NT2/D1 (cell line): ENCODE results near the gene FRMD3.

Experiments
- DNase-seq: peaks from one replicate; pipeline ENCODE4 v3.0.0-alpha.2; 2011; ENCODE audit warnings: low read depth, low spot score
- H3K27me3 ChIP-seq: 2 replicates; pipeline ENCODE4 v1.6.0; 2011; ENCODE audit warnings: mild to moderate bottlenecking; ENCODE audit not compliant: insufficient read length, insufficient read depth
- H3K36me3 ChIP-seq: 2 replicates; pipeline ENCODE4 v1.6.1; 2011; ENCODE audit warnings: mild to moderate bottlenecking, low read length, mixed read lengths; ENCODE audit not compliant: insufficient read depth, insufficient read length
- H3K4me1 ChIP-seq: 2 replicates; pipeline ENCODE4 v1.5.1; 2011; ENCODE audit not compliant: insufficient read depth, insufficient read length
- H3K4me3 ChIP-seq: 2 replicates; pipeline ENCODE4 v1.5.1; 2011; ENCODE audit warnings: low read depth; ENCODE audit not compliant: insufficient read length
- H3K9ac ChIP-seq: 2 replicates; pipeline ENCODE4 v1.6.0; 2011; ENCODE audit warnings: low read depth; ENCODE audit not compliant: insufficient read length
- H3K9me3 ChIP-seq: 2 replicates; pipeline ENCODE4 v1.5.1; 2011; ENCODE audit warnings: mild to moderate bottlenecking, low read length; ENCODE audit not compliant: insufficient read depth
- SUZ12 ChIP-seq: IDR thresholded peaks from 2 replicates; pipeline ENCODE4 v1.6.1; 2011; ENCODE audit not compliant: insufficient read length, insufficient read depth; ENCODE audit errors: extremely low read depth
- YY1 ChIP-seq: IDR thresholded peaks from 2 replicates; pipeline ENCODE4 v1.6.1; 2011; ENCODE audit not compliant: insufficient read length, insufficient read depth
- ZNF274 ChIP-seq: IDR thresholded peaks from 2 replicates; pipeline ENCODE4 v1.6.1; 2011; ENCODE audit warnings: mild to moderate bottlenecking, low read depth, low read length

Gene FRMD3

GRCh38 chr9:83197591-83197990 is 340.6 kb downstream of the FRMD3 start:
- TF ChIP-seq YY1 (no peak), SUZ12 (no peak), ZNF274 (no peak)
- H3K9me3 ChIP-seq = no peaks in the 10 kb centered on the region
- no peak overlapping the region for H3K9ac ChIP-seq
- no peak for DNase-seq
- H3K36me3 ChIP-seq = no peaks in the 10 kb centered on the region
- H3K4me1 ChIP-seq = no peaks in the 10 kb centered on the region
- no peaks in the 10 kb centered on the region for H3K27me3 ChIP-seq
- H3K4me3 ChIP-seq = no peak overlapping the region

GRCh38 chr9:83196946-83197345 is 341.3 kb downstream of the FRMD3 start:
- Histone ChIP-seq H3K4me3 (no peak overlapping the region), H3K36me3 (no peaks in the 10 kb centered on the region), H3K4me1 (no peaks in the 10 kb centered on the region), H3K27me3 (no peaks in the 10 kb centered on the region), H3K9me3 (no peaks in the 10 kb centered on the region), H3K9ac (no peak overlapping the region)
- TF ChIP-seq SUZ12 (no peak), YY1 (no peak)
- DNase-seq = no peak
